DND-41 (cell line): Measurements from ENCODE around the gene PRM3.

Source experiments
- EZH2 ChIP-seq: IDR thresholded peaks from 3 replicates; pipeline ENCODE4 v1.6.1; 2012; ENCODE audit warnings: borderline replicate concordance, low read depth, mild to moderate bottlenecking, moderate library complexity, low read length, inconsistent platforms; ENCODE audit not compliant: severe bottlenecking
- TF ChIP-seq, protein P1 (sequence below): IDR thresholded peaks from 2 replicates; pipeline ENCODE4 v1.5.1; 2012; ENCODE audit warnings: borderline replicate concordance, low read length, moderate library complexity, mild to moderate bottlenecking; ENCODE audit not compliant: poor library complexity, severe bottlenecking; ENCODE audit errors: extremely low read depth

DNA sequence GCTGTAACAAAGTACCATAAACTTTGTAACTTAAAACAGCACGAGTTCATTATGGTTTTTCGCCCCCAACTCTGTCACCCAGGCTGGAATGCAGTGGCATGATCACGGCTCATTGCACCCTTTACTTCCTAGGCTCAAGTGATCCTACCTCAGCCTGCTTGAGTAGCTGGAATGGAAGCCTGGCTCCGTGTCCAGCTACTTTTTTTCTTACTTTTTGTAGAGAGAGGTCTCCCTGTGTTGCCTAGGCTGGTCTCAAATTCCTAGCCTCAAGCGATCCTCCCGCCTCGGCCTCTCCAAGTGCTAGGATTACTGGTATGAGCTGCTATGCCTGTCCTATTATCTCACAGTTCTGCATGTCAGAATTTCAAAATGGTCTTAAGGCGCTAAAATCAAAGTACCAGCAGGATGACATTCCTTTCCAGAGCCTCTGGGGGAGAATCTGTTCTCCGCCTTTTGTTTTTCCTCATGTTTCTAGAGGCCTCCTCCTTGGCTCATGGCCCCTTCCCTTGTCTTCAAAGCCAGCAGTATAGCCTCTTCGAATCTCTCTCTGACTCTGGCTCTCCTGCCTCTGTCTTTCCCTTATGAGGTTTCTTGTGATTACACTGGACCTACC is 17.8 kb upstream of the PRM3 start:
- TF ChIP-seq, protein P1, sequence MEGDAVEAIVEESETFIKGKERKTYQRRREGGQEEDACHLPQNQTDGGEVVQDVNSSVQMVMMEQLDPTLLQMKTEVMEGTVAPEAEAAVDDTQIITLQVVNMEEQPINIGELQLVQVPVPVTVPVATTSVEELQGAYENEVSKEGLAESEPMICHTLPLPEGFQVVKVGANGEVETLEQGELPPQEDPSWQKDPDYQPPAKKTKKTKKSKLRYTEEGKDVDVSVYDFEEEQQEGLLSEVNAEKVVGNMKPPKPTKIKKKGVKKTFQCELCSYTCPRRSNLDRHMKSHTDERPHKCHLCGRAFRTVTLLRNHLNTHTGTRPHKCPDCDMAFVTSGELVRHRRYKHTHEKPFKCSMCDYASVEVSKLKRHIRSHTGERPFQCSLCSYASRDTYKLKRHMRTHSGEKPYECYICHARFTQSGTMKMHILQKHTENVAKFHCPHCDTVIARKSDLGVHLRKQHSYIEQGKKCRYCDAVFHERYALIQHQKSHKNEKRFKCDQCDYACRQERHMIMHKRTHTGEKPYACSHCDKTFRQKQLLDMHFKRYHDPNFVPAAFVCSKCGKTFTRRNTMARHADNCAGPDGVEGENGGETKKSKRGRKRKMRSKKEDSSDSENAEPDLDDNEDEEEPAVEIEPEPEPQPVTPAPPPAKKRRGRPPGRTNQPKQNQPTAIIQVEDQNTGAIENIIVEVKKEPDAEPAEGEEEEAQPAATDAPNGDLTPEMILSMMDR, result no peak
- no peak for TF ChIP-seq EZH2
